Esophagus (tissue), 2 donors: ENCODE measurements around the gene POTEJ. TPM values are rescaled to one million over a fixed set of nuclear protein-coding genes. Genes with fewer than 3 reads are reported as not detected.
"Not testable (repeated sequence)": the region's sequence is repeated elsewhere in the genome, so short reads cannot be mapped to it uniquely, and the experiment has no call there.

Source experiments
- H3K27ac ChIP-seq, 2 donors: one replicate each; pipeline ENCODE4 v1.5.1; 2013; ENCODE audit warnings: low read depth in 2 of 2, mild to moderate bottlenecking in 2 of 2, inconsistent platforms in 1 of 2, low read length in 1 of 2, moderate library complexity in 1 of 2
- H3K27me3 ChIP-seq, 2 donors: one replicate each; pipeline ENCODE4 v1.6.1; 2013; ENCODE audit warnings: low read length in 2 of 2, control low read depth in 1 of 2, mild to moderate bottlenecking in 1 of 2; ENCODE audit not compliant: insufficient read depth in 2 of 2, control insufficient read depth in 1 of 2
- H3K36me3 ChIP-seq, 2 donors: one replicate each; pipeline ENCODE4 v1.6.1; 2013; ENCODE audit warnings: low read length in 1 of 2; ENCODE audit not compliant: control insufficient read depth in 2 of 2, insufficient read depth in 2 of 2
- H3K4me1 ChIP-seq, 2 donors: one replicate each; pipeline ENCODE4 v1.6.1; 2013; ENCODE audit warnings: low read length in 1 of 2; ENCODE audit not compliant: control insufficient read depth in 2 of 2, insufficient read depth in 2 of 2
- H3K4me3 ChIP-seq, 2 donors: one replicate each; pipeline ENCODE4 v1.5.1; 2013; ENCODE audit warnings: low read length in 2 of 2, mild to moderate bottlenecking in 2 of 2, low read depth in 1 of 2, moderate library complexity in 1 of 2
- H3K9me3 ChIP-seq, 2 donors: one replicate each; pipeline ENCODE4 v1.6.1; 2013; ENCODE audit warnings: mild to moderate bottlenecking in 2 of 2, low read depth in 1 of 2, low read length in 1 of 2, moderate library complexity in 1 of 2; ENCODE audit not compliant: control insufficient read depth in 2 of 2, insufficient read depth in 1 of 2
- WGBS, 2 donors: extraction: QIAGEN DNeasy Blood & Tissue Kit; methylation state at CpG; one replicate each; pipeline ENCODE4 v1.1.7; 2013; 5-methylcytosine and 5-hydroxymethylcytosine counted together
- polyA plus RNA-seq, 2 donors: library from polyadenylated mRNA; stranded (reverse); fragments of 200-250 nt; gene quantifications; one replicate each; pipeline ENCODE4 v1.2.3, GENCODE V29; 2013
- donor health status: healthy with polysubstance abuse.
- donor health status: Bipolar disorder and iron deficiency.

POTEJ gene
- not detected for polyA plus RNA-seq

GRCh38 chr2:130611140-130611539 lies at the start of gene POTEJ:
Gene POTEJ (plus strand): TSS chr2:130611440. CDS start chr2:130611533, 93 bp downstream.
- H3K9me3 ChIP-seq, H3K4me1 ChIP-seq, H3K4me3 ChIP-seq, H3K27ac ChIP-seq, H3K27me3 ChIP-seq, H3K36me3 ChIP-seq: not testable (repeated sequence)
- no CpG with 5 or more reads among the region's 13 CpGs for WGBS, 2 donors

- not testable (repeated sequence) for H3K27ac ChIP-seq, H3K4me3 ChIP-seq, H3K36me3 ChIP-seq, H3K9me3 ChIP-seq, H3K27me3 ChIP-seq, H3K4me1 ChIP-seq
- WGBS, 2 donors = no CpG with 5 or more reads among the region's 4 CpGs
These were observed 45.1 kb upstream of the POTEJ start for GRCh38 chr2:130566165-130566564.

- H3K27ac ChIP-seq, H3K4me3 ChIP-seq, H3K27me3 ChIP-seq, H3K4me1 ChIP-seq, H3K9me3 ChIP-seq, H3K36me3 ChIP-seq: not testable (repeated sequence)
- WGBS, 2 donors = no CpG with 5 or more reads among the region's 3 CpGs
These were observed 39.3 kb upstream of the POTEJ start for GRCh38 chr2:130571929-130572328.

- not testable (repeated sequence) for H3K4me3 ChIP-seq, H3K4me1 ChIP-seq, H3K27ac ChIP-seq, H3K9me3 ChIP-seq, H3K27me3 ChIP-seq, H3K36me3 ChIP-seq
- WGBS, 2 donors = 82 to 86% methylated on average over 6 to 7 of the region's 13 CpGs
These were observed 37.0 kb upstream of the POTEJ start for GRCh38 chr2:130574230-130574629.

- H3K4me3 ChIP-seq, H3K36me3 ChIP-seq, H3K4me1 ChIP-seq, H3K27me3 ChIP-seq, H3K9me3 ChIP-seq, H3K27ac ChIP-seq: not testable (repeated sequence)
- no CpG with 5 or more reads among the region's 8 CpGs for WGBS, 2 donors
These were observed 34.9 kb upstream of the POTEJ start for GRCh38 chr2:130576209-130576784.

GRCh38 chr2:130577559-130577958 lies 33.7 kb upstream of the POTEJ start:
- not testable (repeated sequence) for H3K9me3 ChIP-seq, H3K36me3 ChIP-seq, H3K4me3 ChIP-seq, H3K27ac ChIP-seq, H3K4me1 ChIP-seq, H3K27me3 ChIP-seq
- WGBS, 2 donors = no CpG with 5 or more reads among the region's 4 CpGs

- not testable (repeated sequence) for H3K36me3 ChIP-seq, H3K4me1 ChIP-seq, H3K27me3 ChIP-seq, H3K4me3 ChIP-seq, H3K9me3 ChIP-seq, H3K27ac ChIP-seq
- 85 to 89% methylated on average over 5 of the region's 7 CpGs for WGBS, 2 donors
These were observed 32.1 kb upstream of the POTEJ start for GRCh38 chr2:130579121-130579520.

- H3K9me3 ChIP-seq, H3K4me1 ChIP-seq, H3K27me3 ChIP-seq, H3K27ac ChIP-seq, H3K4me3 ChIP-seq, H3K36me3 ChIP-seq: not testable (repeated sequence)
- WGBS, 2 donors = 91 to 96% methylated on average over 6 of the region's 7 CpGs
These were observed 29.7 kb upstream of the POTEJ start for GRCh38 chr2:130581491-130581890.

GRCh38 chr2:130582970-130583369 lies 28.3 kb upstream of the POTEJ start:
- not testable (repeated sequence) for H3K27ac ChIP-seq, H3K4me1 ChIP-seq, H3K27me3 ChIP-seq, H3K9me3 ChIP-seq, H3K4me3 ChIP-seq, H3K36me3 ChIP-seq
- WGBS, 2 donors = 84 to 90% methylated on average over 3 of the region's 7 CpGs

GRCh38 chr2:130583582-130583981 lies 27.7 kb upstream of the POTEJ start:
- not testable (repeated sequence) for H3K27me3 ChIP-seq, H3K27ac ChIP-seq, H3K4me3 ChIP-seq, H3K4me1 ChIP-seq, H3K9me3 ChIP-seq, H3K36me3 ChIP-seq
- WGBS, 2 donors = 49 to 63% methylated on average over 2 to 4 of the region's 7 CpGs
